Endothelial cell of hepatic sinusoid (primary cell): ENCODE measurements around the gene TOPBP1.
"Not testable (repeated sequence)": the region's sequence is repeated elsewhere in the genome, so short reads cannot be mapped to it uniquely, and the experiment has no call there.

ENCODE experiments used
- in situ Hi-C: cut with HindIII; loops from 2 replicates; pipeline ENCODE4 v1.10.0; 2017; ENCODE audit warnings: low sequenced_read_pairs

The TOPBP1 gene

DNA sequence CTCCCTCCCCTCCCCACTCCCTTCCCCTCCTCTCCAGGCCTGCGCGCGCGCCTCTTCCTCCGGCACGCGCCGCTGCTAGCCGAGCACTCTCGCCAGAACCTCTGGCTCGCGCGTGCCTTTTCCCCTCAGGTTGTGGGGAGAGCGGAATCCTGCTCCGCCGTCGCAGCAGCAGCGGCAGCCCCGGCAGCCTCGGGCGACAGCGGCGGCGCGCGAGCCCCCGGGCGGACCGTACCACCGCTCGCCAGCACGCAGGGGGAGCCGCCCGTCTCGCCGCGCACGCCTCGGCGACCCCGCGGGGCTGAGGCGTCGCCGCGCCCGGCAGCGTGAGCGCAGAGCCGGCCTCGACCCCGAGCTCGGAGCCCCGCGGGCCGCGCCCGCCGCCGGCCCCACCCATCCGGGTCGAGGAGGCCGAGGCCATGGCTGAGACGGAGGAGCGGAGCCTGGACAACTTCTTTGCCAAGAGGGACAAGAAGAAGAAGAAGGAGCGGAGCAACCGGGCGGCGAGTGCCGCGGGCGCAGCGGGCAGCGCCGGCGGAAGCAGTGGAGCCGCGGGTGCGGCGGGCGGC lies 88.0 kb downstream of the TOPBP1 start, which contains the start of gene CDV3:
CDV3 (plus strand) TSS at position 58 of the 566 bp plus-strand sequence; CDS start at position 417, 359 bp downstream.
- in situ Hi-C loops, result no loop called here

DNA sequence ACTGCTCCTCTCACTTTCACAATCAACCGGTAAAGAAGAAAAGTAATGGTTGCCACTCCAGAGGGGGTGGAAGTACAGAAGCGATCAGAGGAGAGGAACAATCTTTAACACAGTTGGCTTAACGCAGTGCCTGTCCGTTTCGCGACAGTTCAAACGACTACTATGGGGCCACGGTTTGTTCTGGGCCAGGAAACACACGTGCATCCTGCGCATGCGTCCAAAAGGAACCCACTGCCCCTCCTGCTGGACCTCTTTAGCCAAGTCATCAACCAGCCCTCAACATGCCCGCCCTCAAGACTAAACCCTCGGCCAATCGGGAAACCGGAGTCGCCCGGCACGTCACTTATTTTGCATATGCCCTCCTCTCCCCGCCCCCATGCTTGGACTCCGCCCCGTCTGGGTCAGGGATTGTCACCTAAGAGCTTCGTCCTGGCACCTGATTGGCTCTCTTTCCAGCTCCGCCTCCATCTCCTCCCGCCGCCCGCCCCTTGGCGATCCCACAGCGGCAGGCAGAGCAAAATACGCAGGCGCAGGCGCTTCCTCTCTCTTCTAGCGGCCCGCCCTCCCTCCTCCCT lies 88.6 kb downstream of the TOPBP1 start:
- in situ Hi-C loops, result no loop called here

DNA sequence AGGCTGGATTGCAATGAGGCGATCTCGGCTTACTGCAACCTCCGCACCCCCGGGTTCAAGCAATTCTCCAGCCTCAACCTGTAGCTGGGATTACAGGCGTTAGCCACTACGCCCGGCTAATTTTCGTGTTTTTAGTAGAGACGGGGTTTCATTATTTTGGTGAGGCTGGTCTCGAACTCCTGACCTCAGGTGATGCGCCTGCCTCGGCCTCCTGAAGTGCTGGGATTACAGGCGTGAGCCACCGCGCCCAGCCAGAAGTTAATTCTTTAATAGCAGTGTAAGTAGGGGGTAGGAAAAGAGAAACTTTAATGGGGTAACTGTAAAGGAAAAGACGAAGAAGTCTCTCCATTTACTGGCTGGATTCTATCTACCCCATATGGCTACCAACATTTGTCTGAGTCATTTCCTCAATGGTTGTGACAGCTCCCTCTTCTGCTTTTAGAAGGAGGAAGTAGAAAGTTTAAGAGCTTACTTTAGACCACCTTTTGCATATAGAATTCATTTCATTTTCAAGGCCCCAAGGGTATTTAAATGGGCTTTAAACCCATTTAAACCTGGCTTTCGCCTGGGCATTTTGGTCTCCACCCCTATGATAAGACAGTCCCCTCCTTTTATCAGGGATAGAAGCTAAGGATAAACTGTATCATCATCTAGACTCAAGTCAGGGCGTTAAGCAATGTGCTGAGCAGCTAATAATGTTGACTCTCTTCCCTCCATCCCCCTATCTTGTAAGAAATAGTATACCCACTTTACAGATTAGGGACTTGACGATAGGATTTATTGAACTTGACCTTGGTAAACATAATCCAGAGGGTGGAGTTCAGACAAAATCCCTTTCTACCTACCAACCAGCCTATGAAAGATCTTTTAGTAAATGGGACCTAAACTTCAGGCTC lies 89.3 kb downstream of the TOPBP1 start:
- in situ Hi-C loops, result no loop called here

DNA sequence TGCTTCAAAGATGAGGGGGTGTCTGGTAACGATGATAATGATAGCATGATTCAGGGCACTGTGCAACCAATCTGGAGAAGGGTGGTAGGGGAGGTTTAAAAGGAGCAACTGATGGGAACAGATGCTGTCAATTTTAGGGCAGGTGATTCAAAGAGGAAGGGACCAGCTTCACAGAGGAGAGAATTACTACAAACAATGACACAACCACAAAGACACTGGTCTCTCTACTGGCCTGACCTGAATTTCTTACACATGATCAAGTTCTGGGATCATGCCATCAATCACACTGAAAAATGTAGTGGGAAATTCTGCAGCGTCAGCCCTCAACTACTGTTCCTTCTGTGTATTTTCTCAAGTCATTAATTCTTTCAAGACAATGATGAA lies 90.8 kb downstream of the TOPBP1 start:
- in situ Hi-C loops, result no loop called here

DNA sequence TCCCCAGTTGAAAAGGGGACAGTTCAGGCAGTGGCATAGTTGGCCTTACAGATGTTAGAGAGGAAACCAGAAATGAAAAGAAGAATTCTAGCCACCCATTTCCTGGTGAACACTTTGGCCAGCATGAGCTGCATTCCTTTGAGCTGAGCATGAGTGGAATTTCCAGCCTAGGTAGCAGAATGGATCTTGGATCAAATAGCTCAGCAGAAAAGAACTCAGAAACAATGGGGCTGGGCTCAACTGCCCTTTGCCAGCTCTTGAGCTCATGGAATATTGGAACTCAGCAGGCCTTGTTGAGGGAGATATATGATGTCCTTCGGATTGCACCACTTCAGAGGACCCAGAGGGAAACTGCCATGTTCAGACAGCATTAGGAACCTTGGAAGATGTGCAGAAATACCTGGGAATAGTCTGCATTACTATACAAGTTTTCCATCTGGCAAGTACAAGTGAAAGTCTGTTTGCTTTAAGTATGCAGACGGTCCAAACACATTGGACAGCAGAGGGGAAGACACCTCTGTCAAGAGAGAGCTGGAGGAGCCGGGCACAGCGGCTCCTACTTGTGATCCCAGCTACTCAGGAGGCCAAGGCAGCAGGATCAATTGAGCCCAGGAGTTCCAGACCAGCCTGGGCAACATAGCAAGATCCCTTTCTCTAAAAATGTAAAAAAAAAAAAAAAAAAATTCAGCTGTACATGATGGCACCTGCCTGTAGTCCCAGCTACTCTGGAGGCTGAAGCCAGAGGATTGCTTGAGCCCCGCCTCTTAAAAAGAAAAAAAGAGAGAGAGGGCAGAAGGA lies 91.4 kb downstream of the TOPBP1 start:
- in situ Hi-C loops, result no loop called here

DNA sequence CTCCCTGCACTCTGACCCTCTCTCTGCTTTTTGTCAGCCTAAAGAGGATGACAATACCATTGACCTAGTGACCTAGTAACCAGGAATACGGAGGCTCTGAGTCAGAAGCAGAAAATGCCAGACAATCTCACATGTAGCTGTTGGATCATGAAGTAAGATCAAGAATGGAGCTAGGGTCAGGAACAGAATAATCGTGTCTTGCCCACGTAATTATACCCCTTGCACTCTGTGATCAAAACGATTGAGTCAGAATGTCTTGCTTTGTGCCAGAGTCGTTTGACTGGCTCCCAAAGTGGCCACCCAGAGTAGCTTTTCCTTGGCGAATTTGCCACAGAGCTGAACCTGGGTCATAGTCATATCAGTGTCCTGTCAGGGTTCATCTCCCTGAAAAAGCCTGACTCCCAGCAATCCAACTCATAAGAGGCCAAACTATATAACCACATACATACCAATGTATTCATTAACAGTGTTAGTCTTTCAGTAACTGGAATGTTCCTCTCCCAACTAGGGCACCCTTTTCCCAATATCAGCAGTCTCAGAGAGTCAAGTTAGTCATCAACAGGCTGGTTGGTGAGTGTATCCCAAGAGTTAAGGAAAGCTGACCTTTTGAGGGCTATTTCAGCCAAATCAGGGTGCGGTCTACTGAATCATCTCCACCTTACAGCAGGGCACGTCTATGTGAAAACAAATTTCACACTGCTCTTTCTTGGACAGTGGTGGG lies 93.3 kb downstream of the TOPBP1 start:
- in situ Hi-C loops, result no loop called here

DNA sequence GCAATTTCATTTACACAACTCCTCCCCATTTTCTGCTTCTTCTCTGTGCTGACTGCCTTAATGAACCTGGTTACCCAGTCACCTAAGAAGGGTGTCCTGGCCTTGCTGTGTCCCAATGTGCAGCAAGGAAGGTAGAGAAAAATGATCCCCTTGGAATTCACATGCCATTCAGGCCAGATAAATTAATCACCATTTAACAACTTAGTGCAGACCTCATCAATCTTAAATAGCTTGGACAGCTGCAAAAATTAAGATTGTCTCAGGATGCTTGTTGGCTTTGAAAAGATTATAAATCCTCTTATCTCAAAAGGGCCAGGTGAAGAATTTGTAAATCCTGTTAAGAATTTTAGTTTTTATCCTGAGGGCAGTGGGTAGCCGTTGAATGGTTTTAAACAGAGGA lies 97.9 kb downstream of the TOPBP1 start:
- in situ Hi-C loops, result no loop called here

DNA sequence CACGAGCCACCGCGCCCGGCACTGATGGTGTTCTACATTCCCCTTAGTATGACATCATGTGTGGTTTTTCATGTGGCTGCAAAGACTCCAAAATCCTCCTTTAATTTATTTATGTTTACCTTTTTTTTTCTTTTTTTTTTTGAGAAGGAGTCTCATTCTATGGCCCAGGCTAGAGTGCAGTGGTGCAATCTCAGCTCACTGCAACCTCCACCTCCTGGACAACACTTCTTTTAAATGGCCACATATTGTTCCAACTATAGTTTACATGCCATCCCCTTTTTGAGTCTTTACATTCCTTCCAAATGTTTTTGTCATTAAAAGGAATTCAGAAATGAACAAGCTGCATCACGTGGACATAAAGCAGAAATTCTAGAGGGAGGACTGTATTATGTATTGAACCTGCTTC lies 98.6 kb downstream of the TOPBP1 start:
- in situ Hi-C loops, result no loop called here

DNA sequence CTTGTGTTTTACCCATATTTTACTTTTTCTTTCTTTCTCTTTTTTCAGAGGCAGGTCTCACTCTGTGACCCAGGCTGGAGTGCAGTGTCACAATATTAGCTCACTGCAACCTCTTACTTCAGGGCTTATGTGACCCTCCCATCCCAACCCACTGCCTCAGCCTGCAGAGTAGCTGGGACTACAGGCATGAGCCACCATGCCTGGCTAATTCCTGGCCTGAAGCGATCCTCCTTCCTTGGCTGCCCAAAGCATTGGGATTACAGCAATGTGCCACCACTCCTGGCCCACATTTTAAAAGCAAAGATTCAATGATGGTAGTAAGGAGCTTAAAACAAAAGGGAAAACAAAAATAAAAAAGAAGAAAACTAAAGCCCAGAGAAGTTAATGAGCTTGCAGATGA lies 99.4 kb downstream of the TOPBP1 start:
- in situ Hi-C loops, result no loop called here

DNA sequence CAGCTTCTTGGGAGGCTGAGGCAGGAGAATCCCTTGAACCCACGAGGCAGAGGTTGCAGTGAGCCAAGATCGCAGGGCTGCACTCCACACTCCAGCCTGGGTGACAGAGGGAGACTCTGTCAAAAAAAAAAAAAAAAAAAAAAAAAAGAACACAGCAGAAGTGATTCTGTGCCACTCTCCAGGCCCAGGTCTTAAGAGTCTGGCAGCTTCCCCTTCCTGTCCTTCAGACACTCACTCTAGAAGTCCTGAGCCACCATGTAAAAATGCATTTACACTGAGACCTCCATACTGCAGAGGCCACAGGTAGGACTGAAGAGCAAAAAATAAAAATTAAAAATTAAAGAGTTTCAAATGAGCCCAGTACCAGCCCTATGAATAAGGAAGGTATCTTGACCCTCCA lies 100.1 kb downstream of the TOPBP1 start:
- in situ Hi-C loops, result no loop called here

DNA sequence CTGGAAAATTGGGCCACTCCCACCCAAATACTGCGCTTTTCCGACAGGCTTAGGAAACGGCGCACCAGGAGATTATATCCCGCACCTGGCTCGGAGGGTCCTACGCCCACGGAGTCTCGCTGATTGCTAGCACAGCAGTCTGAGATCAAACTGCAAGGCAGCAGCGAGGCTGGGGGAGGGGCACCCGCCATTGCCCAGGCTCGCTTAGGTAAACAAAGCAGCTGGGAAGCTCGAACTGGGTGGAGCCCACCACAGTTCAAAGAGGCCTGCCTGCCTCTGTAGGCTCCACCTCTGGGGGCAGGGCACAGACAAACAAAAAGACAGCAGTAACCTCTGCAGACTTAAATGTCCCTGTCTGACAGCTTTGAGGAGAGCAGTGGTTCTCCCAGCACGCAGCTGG lies 110.2 kb downstream of the TOPBP1 start:
- in situ Hi-C loops, result not testable (repeated sequence)
